ENCODE results near the gene CBFA2T3. TPM values are rescaled to one million over a fixed set of nuclear protein-coding genes. Genes with fewer than 3 reads are reported as not detected.

CBFA2T3 gene
- total and polyA plus RNA-seq, 4 donors = 4.7 to 11.8 (median 6.6) TPM

DNA sequence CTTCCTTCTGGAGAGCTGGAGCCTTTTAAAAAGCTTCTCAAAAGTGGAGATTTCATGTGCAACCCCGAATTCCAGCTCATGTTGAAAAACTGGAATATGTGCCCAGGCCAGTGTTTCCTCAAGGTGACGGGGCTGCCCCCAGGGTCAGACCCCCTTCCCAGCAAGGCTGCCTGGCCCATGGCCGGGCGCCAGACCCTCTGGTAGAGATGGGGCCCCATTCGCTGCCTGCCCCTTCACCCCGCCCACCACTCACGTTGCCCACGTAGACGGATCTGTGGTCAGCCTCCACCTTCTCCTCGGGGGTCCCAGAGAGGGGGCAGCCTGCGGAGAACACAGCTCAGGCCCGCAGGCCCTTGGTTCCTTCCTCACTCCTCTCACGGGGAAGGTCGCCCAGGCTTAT lies 111.7 kb downstream of the CBFA2T3 start:
- Histone ChIP-seq H3K4me1 (ENCODE audit: control insufficient read depth in 5 of 5, insufficient read depth in 5 of 5, low read length in 5 of 5) (peaks cover 0 to 7% (median 0%) of the 10 kb centered on the region in 5 donors), H3K27ac (ENCODE audit: low read depth in 1 of 2, low read length in 1 of 2) (no peak overlapping the region), H3K27me3 (ENCODE audit: control insufficient read depth in 3 of 3, insufficient read depth in 3 of 3, low read length in 2 of 3) (peaks cover 0 to 3% (median 0%) of the 10 kb centered on the region in 3 donors), H3K4me3 (no peak overlapping the region), H3K9ac (ENCODE audit: insufficient read depth in 1 of 2, low read length in 2 of 2) (no peak overlapping the region), H3K9me3 (ENCODE audit: control insufficient read depth in 4 of 4, insufficient read depth in 3 of 4, low read length in 3 of 4) (no peaks in the 10 kb centered on the region), H3K36me3 (ENCODE audit: control insufficient read depth in 4 of 4, insufficient read depth in 4 of 4, low read length in 4 of 4) (peaks cover 0 to 21% (median 2%) of the 10 kb centered on the region in 4 donors)
- TF ChIP-seq, protein P1, sequence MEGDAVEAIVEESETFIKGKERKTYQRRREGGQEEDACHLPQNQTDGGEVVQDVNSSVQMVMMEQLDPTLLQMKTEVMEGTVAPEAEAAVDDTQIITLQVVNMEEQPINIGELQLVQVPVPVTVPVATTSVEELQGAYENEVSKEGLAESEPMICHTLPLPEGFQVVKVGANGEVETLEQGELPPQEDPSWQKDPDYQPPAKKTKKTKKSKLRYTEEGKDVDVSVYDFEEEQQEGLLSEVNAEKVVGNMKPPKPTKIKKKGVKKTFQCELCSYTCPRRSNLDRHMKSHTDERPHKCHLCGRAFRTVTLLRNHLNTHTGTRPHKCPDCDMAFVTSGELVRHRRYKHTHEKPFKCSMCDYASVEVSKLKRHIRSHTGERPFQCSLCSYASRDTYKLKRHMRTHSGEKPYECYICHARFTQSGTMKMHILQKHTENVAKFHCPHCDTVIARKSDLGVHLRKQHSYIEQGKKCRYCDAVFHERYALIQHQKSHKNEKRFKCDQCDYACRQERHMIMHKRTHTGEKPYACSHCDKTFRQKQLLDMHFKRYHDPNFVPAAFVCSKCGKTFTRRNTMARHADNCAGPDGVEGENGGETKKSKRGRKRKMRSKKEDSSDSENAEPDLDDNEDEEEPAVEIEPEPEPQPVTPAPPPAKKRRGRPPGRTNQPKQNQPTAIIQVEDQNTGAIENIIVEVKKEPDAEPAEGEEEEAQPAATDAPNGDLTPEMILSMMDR (IDR thresholded peaks at IDR 0.05; ENCODE audit: control extremely low read depth, extremely low read depth) = no peak
- 79 to 84% methylated on average over 14 of the region's 14 CpGs for WGBS, 2 donors
- DNase-seq = no peak
- no peak for ATAC-seq (ENCODE audit: insufficient read depth, low FRiP score)

GRCh38 chr16:88864521-88864920 lies 112.5 kb downstream of the CBFA2T3 start:
- no peak for DNase-seq
- peaks cover 0 to 3% (median 0%) of the 10 kb centered on the region in 3 donors for H3K27me3 ChIP-seq (ENCODE audit: control insufficient read depth in 3 of 3, insufficient read depth in 3 of 3, low read length in 2 of 3)
- peaks cover 0 to 7% (median 0%) of the 10 kb centered on the region in 5 donors for H3K4me1 ChIP-seq (ENCODE audit: control insufficient read depth in 5 of 5, insufficient read depth in 5 of 5, low read length in 5 of 5)
- no peaks in the 10 kb centered on the region for H3K9me3 ChIP-seq (ENCODE audit: control insufficient read depth in 4 of 4, insufficient read depth in 3 of 4, low read length in 3 of 4)
- TF ChIP-seq, protein P1 (IDR thresholded peaks at IDR 0.05; ENCODE audit: control extremely low read depth, extremely low read depth) = no peak
- WGBS, 2 donors = 79 to 80% methylated on average over 18 of the region's 18 CpGs
- ATAC-seq (ENCODE audit: insufficient read depth, low FRiP score) = no peak
- no peak overlapping the region for H3K4me3 ChIP-seq
- H3K9ac ChIP-seq (ENCODE audit: insufficient read depth in 1 of 2, low read length in 2 of 2) = no peak overlapping the region
- H3K36me3 ChIP-seq (ENCODE audit: control insufficient read depth in 4 of 4, insufficient read depth in 4 of 4, low read length in 4 of 4) = peaks cover 0 to 28% (median 10%) of the 10 kb centered on the region in 4 donors
- H3K27ac ChIP-seq (ENCODE audit: low read depth in 1 of 2, low read length in 1 of 2) = no peak overlapping the region

- H3K4me3 ChIP-seq = no peak overlapping the region
- DNase-seq (no peak), ATAC-seq (ENCODE audit: insufficient read depth, low FRiP score) (no peak)
- 82 to 91% methylated on average over 15 of the region's 15 CpGs for WGBS, 2 donors
- H3K9ac ChIP-seq (ENCODE audit: insufficient read depth in 1 of 2, low read length in 2 of 2) = no peak overlapping the region
- H3K27me3 ChIP-seq (ENCODE audit: control insufficient read depth in 3 of 3, insufficient read depth in 3 of 3, low read length in 2 of 3) = peaks cover 0 to under 1% (median 0%) of the 10 kb centered on the region in 3 donors
- H3K4me1 ChIP-seq (ENCODE audit: control insufficient read depth in 5 of 5, insufficient read depth in 5 of 5, low read length in 5 of 5) = peaks cover 0 to 7% (median 0%) of the 10 kb centered on the region in 5 donors
- H3K27ac ChIP-seq (ENCODE audit: low read depth in 1 of 2, low read length in 1 of 2) = no peak overlapping the region
- TF ChIP-seq, protein P1 (IDR thresholded peaks at IDR 0.05; ENCODE audit: control extremely low read depth, extremely low read depth) = no peak
- peaks cover 0 to 30% (median 14%) of the 10 kb centered on the region in 4 donors for H3K36me3 ChIP-seq (ENCODE audit: control insufficient read depth in 4 of 4, insufficient read depth in 4 of 4, low read length in 4 of 4)
- H3K9me3 ChIP-seq (ENCODE audit: control insufficient read depth in 4 of 4, insufficient read depth in 3 of 4, low read length in 3 of 4) = no peaks in the 10 kb centered on the region
Measured at GRCh38 chr16:88864099-88864498, 112.9 kb downstream of the CBFA2T3 start.

GRCh38 chr16:88863426-88863825 lies 113.6 kb downstream of the CBFA2T3 start:
- Histone ChIP-seq H3K9ac (ENCODE audit: insufficient read depth in 1 of 2, low read length in 2 of 2) (no peak overlapping the region), H3K27me3 (ENCODE audit: control insufficient read depth in 3 of 3, insufficient read depth in 3 of 3, low read length in 2 of 3) (no peaks in the 10 kb centered on the region), H3K4me3 (no peak overlapping the region), H3K27ac (ENCODE audit: low read depth in 1 of 2, low read length in 1 of 2) (no peak overlapping the region), H3K9me3 (ENCODE audit: control insufficient read depth in 4 of 4, insufficient read depth in 3 of 4, low read length in 3 of 4) (no peaks in the 10 kb centered on the region), H3K36me3 (ENCODE audit: control insufficient read depth in 4 of 4, insufficient read depth in 4 of 4, low read length in 4 of 4) (peaks cover 0 to 30% (median 20%) of the 10 kb centered on the region in 4 donors), H3K4me1 (ENCODE audit: control insufficient read depth in 5 of 5, insufficient read depth in 5 of 5, low read length in 5 of 5) (peaks cover 0 to 7% (median 1%) of the 10 kb centered on the region in 5 donors)
- DNase-seq (no peak), ATAC-seq (ENCODE audit: insufficient read depth, low FRiP score) (no peak)
- TF ChIP-seq, protein P1 (IDR thresholded peaks at IDR 0.05; ENCODE audit: control extremely low read depth, extremely low read depth) = no peak
- whole genome bisulfite sequencing, 2 donors = 88 to 95% methylated on average over 13 of the region's 13 CpGs
